H4 (cell line): Measurements from ENCODE around the gene AHDC1. TPM values are rescaled to one million over a fixed set of nuclear protein-coding genes. Genes with fewer than 3 reads are reported as not detected.
"Not testable (repeated sequence)": the region's sequence is repeated elsewhere in the genome, so short reads cannot be mapped to it uniquely, and the experiment has no call there.

Experiments
- DNase-seq: peaks from one replicate; pipeline ENCODE4 v3.0.0-alpha.2; 2015; ENCODE audit warnings: low spot score
- total RNA-seq: library from RNA; depleted of rRNA; stranded (reverse); fragments of >200 nt; shearing (Covaris generic); gene quantifications from 2 replicates; pipeline ENCODE4 v1.2.3, GENCODE V29; 2014

The AHDC1 gene
- total RNA-seq, 1 experiment from 2014 or later = 2.0 TPM

- DNase-seq = no peak
These were observed 51.0 kb downstream of the AHDC1 start for GRCh38 chr1:27552911-27553420.

- no peak for DNase-seq
These were observed 52.0 kb downstream of the AHDC1 start for GRCh38 chr1:27551953-27552312.

GRCh38 chr1:27551170-27551952 is 52.6 kb downstream of the AHDC1 start:
- DNase-seq = no peak

GRCh38 chr1:27550510-27551169 is 53.3 kb downstream of the AHDC1 start:
- DNase-seq = no peak

- no peak for DNase-seq
These were observed 54.0 kb downstream of the AHDC1 start for GRCh38 chr1:27549807-27550408.

GRCh38 chr1:27548858-27549719 is 54.9 kb downstream of the AHDC1 start:
- DNase-seq = no peak

GRCh38 chr1:27548136-27548853 is 55.6 kb downstream of the AHDC1 start:
- DNase-seq = no peak

- no peak for DNase-seq
These were observed 56.5 kb downstream of the AHDC1 start for GRCh38 chr1:27547220-27548116.

- DNase-seq = no peak
These were observed 58.1 kb downstream of the AHDC1 start for GRCh38 chr1:27545876-27546275.

- no peak for DNase-seq
These were observed 58.7 kb downstream of the AHDC1 start for GRCh38 chr1:27545271-27545670.

- DNase-seq = no peak
These were observed 59.1 kb downstream of the AHDC1 start for GRCh38 chr1:27544834-27545233.

GRCh38 chr1:27543284-27543683 is 60.7 kb downstream of the AHDC1 start:
- DNase-seq = no peak

- DNase-seq = peak; percentile 77
These were observed 61.3 kb downstream of the AHDC1 start for GRCh38 chr1:27542463-27543273.

- DNase-seq = peak; percentile 82
These were observed 63.8 kb downstream of the AHDC1 start for GRCh38 chr1:27539901-27540861.

- no peak for DNase-seq
These were observed 65.2 kb downstream of the AHDC1 start for GRCh38 chr1:27538793-27539192.

GRCh38 chr1:27538305-27538676 is 65.7 kb downstream of the AHDC1 start:
- DNase-seq = not testable (repeated sequence)

- DNase-seq = peak; percentile 91
These were observed 67.2 kb downstream of the AHDC1 start for GRCh38 chr1:27536767-27537166.
